ENCODE data around the gene RASA3. TPM values are rescaled to one million over a fixed set of nuclear protein-coding genes. Genes with fewer than 3 reads are reported as not detected.

Gene RASA3
- total and polyA plus RNA-seq, 2 of the 4 experiments (the other 2 are of a cell fraction), result 21.0 to 31.4 TPM

- BruUV-seq (replicated peaks), result no TSS peak
- Histone ChIP-seq H3K9me1 (ENCODE audit: insufficient read depth, low read length) (peaks cover 33% of the 10 kb centered on the region), H3K14ac (replicated peaks; ENCODE audit: low read depth, low read length) (peak overlapping the region; percentile 88), H2AK5ac (ENCODE audit: low read depth, low read length) (peak overlapping the region; percentile 92), H3K23ac (ENCODE audit: low read depth, low read length) (peak overlapping the region; percentile 81; the same call in 1 of the 2 replicates), H2BK15ac (ENCODE audit: low read depth, low read length) (peak overlapping the region; percentile 65; the same call in 1 of the 3 replicates), H3K4me1 (ENCODE audit: control insufficient read depth, insufficient read depth, low read length) (peaks cover 10% of the 10 kb centered on the region), H3K4me3 (ENCODE audit: insufficient read depth, low read depth, low read length) (no peak overlapping the region), H2BK20ac (ENCODE audit: low read depth, low read length) (peak overlapping the region; percentile 94), H3K27ac (ENCODE audit: insufficient read depth, low read length) (peak overlapping the region; percentile 58), H3K4me2 (ENCODE audit: low read depth, low read length) (no peak overlapping the region), H4K5ac (ENCODE audit: low read depth, low read length) (peak overlapping the region; percentile 76), H3K36me3 (ENCODE audit: control insufficient read depth, insufficient read depth, low read length) (peaks cover 73% of the 10 kb centered on the region), H3K18ac (ENCODE audit: low read depth, low read length) (peak overlapping the region; percentile 18), H3K9ac (ENCODE audit: low read depth, low read length) (no peak overlapping the region), H2AFZ (replicated peaks; ENCODE audit: low read length, poor library complexity) (peak overlapping the region; percentile 76), H3K9me3 (ENCODE audit: control insufficient read depth, insufficient read depth, low read length) (no peaks in the 10 kb centered on the region), H3K4ac (ENCODE audit: low read depth, low read length) (peak overlapping the region; percentile 93), H4K91ac (ENCODE audit: insufficient read depth, low read depth, low read length) (peak overlapping the region; percentile 96), H4K20me1 (ENCODE audit: insufficient read depth, low read length) (peaks cover 21% of the 10 kb centered on the region), H4K8ac (ENCODE audit: low read depth in 2 of 2, low read length in 2 of 2) (peak overlapping the region; percentile 49 to 91), H3K79me1 (ENCODE audit: low read depth in 1 of 2, low read length in 2 of 2) (peaks cover 9 to 74% of the 10 kb centered on the region in 2 experiments; a peak in 3 of 4 replicates), H3K27me3 (ENCODE audit: control insufficient read depth, insufficient read depth, low read length) (no peaks in the 10 kb centered on the region), H3K56ac (ENCODE audit: extremely low read depth, insufficient read depth, low read length) (no peak overlapping the region), H2BK120ac (ENCODE audit: low read depth, low read length) (peak overlapping the region; percentile 97), H2AK9ac (replicated peaks; ENCODE audit: low read depth, low read length, poor library complexity) (peak overlapping the region; percentile 100), H2BK5ac (ENCODE audit: low read depth, low read length, poor library complexity, severe bottlenecking) (peak overlapping the region; percentile 85)
- no peak for TF ChIP-seq BHLHE40 (IDR thresholded peaks at IDR 0.05; ENCODE audit: low read depth, low read length)
- TF ChIP-seq RCOR1 (IDR thresholded peaks at IDR 0.05; ENCODE audit: insufficient replicate concordance, low read length), result no peak
- no peak for TF ChIP-seq FOS (IDR thresholded peaks at IDR 0.05; ENCODE audit: low read depth, low read length)
- TF ChIP-seq NFE2L2 (IDR thresholded peaks at IDR 0.05; ENCODE audit: low read depth, low read length), result no peak
- TF ChIP-seq CEBPB (IDR thresholded peaks at IDR 0.05; ENCODE audit: low read depth, low read length), result peak; percentile 45
- POLR2A ChIA-PET (ENCODE audit: unreplicated experiment), result no interaction called here
- dilution Hi-C loops (cut with HindIII; ENCODE audit: low sequenced_read_pairs, unreplicated experiment) (no loop called here), in situ Hi-C loops (cut with MboI; ENCODE audit: low sequenced_read_pairs) (no loop called here), intact Hi-C loops (cut with micrococcal nuclease) (no loop called here)
- DNase-seq (peak; percentile 68), ATAC-seq (ENCODE audit: low read depth) (peak; percentile 94)
- WGBS, 2 experiments (ENCODE audit: extremely low coverage in 2 of 2, insufficient read length in 1 of 2), result 81% methylated on average over 14 of the region's 21 CpGs; no CpG with 5 or more reads in 1 of the 2 experiments
- CTCF ChIA-PET, result no interaction called here
Measured at GRCh38 chr13:113976711-113977684, 155.4 kb downstream of the RASA3 start.

Measured in IMR-90 (cell line).